HS-27A (cell line): Measurements from ENCODE around the gene SERGEF.

Experiments used
- DNase-seq: peaks from one replicate; pipeline ENCODE4 v3.0.0-alpha.2; 2012; ENCODE audit warnings: low read depth, missing footprints

Gene SERGEF

GRCh38 chr11:17771841-17772401 lies 240.9 kb downstream of the SERGEF start:
- DNase-seq: no peak

GRCh38 chr11:17771415-17771814 lies 241.4 kb downstream of the SERGEF start:
- DNase-seq: no peak

DNA sequence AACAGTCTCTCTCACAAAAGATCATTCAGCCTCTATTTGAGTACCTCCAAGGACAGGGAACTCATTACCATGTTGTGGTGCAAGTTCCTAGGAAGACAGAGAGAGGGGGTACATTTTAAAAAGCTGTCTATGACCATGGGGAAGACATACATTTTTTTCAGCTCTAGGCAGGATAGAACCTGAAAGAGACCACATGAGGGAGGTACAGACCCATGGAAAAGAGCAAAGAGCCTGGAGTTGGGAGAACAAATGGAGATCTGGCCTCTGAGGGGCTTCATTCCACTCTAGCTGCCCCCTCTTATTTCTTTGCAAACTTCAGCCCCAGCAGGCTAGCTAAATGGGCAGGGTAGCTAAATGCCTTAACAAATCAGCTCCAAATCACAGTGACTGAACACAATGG lies 241.9 kb downstream of the SERGEF start:
- DNase-seq: no peak

GRCh38 chr11:17770048-17770652 lies 242.7 kb downstream of the SERGEF start:
- no peak for DNase-seq

DNA sequence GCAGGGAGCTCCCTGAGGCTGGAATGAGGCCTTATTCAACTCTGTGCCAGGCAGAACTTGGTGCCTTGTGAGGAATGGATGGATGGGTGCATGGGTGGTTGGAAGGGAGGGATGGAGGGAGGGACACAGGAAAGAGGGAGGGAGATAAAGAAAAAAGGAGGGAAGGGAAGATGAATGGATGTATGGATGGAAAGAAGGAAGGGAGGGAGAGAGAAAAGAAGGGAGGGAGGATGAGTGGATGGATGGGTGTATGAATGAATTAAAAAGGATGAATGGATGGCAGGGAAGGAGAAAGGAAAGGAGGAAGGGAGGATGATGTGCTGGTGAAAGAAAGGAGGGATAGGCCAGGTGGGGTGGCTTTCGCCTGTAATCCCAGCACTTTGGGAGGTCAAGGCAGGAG lies 243.6 kb downstream of the SERGEF start:
- no peak for DNase-seq

- no peak for DNase-seq
Observed at GRCh38 chr11:17768547-17768946, 244.3 kb downstream of the SERGEF start.

GRCh38 chr11:17767914-17768313 lies 244.9 kb downstream of the SERGEF start:
- no peak for DNase-seq

DNA sequence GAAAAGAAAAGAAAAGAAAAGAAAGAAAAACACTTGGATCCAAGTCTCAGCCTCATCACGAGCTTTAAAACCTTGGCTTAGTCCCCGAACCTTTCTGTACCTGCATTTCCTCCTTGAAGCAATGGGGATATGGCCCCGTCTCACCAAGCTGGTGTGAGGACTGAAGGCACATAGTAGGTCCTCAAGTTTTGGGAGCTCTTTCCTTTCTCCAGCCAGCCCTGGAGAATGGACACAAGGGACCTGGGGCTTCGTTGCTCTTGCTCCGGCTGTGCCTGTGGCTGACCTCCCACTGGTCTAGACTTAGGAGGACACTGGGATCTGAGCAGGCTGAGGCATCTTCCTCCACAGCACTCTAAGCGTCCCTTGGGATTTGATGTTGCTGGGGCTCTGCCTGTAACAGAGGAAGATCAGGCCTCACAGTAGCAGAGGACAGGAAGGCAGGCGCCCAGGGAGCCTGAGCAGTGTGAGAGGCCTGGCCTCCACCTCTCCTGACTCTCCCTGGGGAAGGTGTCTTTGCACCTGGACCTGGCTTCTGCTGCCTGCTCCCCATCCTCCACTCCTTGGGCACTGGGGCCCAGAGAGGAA lies 245.5 kb downstream of the SERGEF start:
- no peak for DNase-seq

GRCh38 chr11:17766590-17766989 lies 246.3 kb downstream of the SERGEF start:
- no peak for DNase-seq

GRCh38 chr11:17766073-17766359 lies 246.8 kb downstream of the SERGEF start:
- DNase-seq: no peak

DNA sequence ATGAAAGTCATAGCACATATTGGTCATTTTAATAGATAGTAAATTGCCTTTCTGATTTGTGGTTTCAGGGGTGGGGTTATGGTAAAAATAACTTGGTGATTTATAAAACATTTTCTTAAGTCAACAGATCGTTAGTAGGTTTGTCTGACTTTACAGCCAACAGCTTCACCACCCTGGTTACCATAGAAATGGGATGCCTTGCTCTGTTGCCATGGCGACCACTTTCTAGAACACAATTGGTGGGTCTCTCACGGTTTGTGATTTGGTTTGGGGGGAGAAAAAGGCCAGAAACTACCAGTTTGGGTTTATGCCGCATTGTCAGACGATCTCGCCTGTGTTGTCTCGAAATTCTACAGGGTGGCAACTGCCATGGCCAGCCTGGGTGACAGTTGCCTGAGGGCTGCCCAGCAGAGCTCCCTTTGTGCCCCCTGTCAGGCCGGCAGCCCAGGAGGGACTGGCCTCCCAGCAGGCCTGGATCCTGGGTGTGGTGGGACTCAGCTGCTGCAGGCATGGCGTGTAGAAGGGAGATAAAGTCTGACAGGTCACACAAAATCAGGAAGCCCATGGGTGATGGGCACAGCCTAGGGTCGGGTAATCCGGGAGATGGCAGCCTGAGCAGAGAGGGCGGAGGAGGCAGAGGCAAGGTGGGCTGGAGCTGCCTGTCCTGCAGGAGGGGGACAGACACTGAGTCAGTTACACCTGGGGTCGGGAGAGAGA lies 247.3 kb downstream of the SERGEF start:
- no peak for DNase-seq

DNA sequence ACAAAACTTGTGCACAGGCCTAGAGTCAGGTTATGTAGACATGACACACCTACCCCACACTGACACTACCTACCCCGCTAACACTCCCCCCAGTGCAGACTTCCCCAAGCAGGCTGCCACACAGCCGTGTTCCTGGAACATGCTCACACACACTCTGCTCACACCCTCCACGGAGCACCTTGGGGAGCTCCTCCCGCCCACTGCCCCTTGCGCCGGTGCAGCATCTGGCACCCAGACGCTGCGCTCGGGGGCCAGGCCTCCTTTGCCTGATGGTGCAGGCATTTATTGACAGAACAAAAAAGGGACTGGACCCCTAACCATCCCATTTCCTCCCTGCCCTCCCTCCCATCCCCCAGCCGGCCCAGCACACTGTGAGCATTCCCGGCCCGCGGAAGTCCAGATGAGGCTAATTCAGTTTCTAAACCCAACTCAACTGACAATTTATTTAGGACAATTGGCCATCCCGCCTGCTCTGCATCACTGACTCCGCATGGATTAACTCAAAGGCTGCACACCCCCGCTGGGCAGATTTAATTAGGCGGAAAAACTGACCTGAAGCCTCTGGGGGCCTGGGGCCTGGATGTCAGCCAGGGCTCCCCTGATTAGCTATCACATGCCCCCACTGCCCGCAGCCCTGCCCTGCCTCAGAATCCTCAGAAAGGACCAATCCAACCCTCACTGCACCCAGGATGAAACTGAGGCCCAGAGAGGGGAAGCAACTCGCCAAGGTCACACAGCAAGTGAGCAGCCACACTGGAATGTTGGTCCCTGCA lies 248.2 kb downstream of the SERGEF start:
- DNase-seq: no peak

- DNase-seq: no peak
Observed at GRCh38 chr11:17763703-17764102, 249.1 kb downstream of the SERGEF start.

DNA sequence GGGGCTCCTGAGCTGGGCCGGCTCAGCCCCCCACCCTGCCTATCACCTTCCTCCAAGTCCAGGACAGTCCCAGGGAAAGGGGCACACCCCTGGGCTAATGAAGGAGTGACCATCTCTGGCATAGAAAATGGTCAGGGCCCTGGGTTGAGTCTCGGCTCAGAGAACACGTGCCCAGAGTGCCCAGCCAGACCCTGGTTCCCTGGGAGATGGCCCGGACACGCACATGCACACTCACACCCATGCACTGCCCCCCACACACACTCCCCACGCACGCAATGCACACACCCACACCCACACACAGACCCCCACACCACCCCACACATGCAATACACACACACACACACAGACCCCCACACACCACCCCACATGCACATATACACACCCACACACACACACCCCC lies 249.6 kb downstream of the SERGEF start:
- DNase-seq: no peak

DNA sequence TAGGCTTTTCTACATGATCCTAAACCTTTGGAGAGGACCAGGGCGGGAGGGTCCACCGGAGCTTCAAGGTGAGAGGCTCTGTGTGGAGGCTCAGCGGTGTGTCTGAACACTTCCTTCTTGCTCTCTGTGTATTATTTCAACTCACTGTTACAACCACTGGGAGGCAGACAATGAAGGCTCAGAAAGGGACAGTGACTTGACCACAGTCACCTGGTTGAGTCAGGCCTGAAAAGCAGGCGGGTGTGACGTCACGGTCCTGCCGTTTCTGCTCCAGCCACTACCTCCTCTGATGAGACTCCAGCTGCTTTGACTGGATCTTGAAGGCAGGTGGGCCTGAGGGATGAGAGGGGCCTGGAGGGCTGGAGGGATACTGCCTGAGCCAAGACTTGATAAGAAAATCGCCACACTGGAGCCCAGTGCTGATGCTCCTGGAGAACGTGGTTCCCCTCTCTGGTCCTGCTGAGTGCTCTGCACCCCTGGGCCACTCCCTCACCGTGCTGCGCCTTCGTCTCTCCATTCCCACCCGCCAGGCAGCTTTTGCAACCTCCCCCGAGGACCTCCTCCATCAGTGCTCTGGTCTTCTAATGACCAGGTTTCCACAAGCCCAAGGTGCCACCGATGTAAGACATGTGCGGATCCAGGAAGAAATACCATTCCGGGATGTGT lies 250.4 kb downstream of the SERGEF start:
- DNase-seq: no peak

DNA sequence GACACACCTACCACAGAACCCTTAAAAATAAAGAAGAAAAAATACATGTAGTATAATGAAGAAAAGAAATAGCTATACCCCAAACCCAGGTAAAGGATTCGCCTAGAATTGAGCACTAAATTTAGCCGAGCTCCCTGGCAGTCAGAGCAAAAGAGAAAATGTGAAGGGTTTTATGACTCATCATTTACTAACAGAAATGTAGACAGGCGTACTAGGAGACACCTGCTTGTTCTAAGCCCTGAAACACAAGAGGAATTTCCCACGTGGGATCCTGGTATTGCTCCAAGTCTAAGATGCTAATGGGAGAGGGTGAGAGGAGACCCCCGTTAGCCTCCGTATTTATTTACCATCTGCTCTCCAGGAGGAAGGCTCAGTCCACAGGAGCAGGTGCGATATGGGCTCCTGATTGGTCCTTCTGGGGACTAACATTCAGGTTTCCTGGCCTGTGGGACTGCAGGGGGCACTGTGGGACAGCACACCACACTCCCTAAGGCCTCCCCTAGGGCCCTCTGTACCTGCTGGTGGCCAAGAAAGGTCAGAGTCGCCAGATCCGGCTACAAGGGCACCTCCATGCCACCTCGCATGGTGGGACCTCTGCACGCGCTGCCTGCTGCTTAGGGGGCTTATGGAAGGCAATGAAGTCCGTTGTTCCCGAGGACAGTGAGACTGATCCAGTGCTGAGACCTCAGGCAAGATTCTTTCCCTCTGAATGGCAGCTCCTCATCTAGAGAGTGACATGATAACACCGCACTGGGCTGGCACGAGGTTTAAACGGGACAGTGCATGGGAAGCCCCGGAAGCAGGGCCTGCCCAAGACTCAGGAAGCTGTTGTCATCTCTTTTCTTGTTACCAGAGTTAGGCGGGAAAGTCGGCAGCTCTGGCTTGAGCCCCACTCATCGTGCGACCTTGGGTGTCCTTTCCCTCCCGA lies 252.5 kb downstream of the SERGEF start:
- DNase-seq: peak; percentile 15

- no peak for DNase-seq
Observed at GRCh38 chr11:17755891-17756290, 257.0 kb downstream of the SERGEF start.

DNA sequence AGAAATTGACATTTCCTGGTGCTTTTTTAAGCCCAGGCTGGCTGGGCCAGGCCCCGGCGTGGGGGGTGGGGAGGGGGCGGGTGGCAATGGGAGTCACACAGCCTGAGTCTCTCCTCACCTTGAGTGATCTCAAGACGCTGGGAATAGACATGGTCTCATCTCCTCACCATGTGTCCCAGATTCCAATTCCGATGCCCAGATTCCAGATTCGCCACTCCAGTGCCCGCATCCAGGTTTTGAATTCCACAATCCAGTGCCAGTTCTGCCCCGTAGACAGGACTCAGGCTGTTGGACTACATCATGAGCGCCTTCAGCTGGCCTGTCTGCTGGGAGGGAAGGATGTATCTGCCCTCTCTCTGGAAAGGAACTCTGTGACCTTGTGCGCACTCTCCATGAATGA lies 259.2 kb downstream of the SERGEF start:
- no peak for DNase-seq

- no peak for DNase-seq
Observed at GRCh38 chr11:17753153-17753552, 259.7 kb downstream of the SERGEF start.

- DNase-seq: no peak
Observed at GRCh38 chr11:17752144-17752543, 260.7 kb downstream of the SERGEF start.

- DNase-seq: no peak
Observed at GRCh38 chr11:17751558-17751957, 261.3 kb downstream of the SERGEF start.
